ENCODE measurements around the gene FSTL3. TPM values are rescaled to one million over a fixed set of nuclear protein-coding genes. Genes with fewer than 3 reads are reported as not detected.

Gene FSTL3
- 153 to 212 TPM (median 193 TPM) in 5 replicates for total RNA-seq (2022; extraction: Qiagen RNA extraction)

GRCh38 chr19:676339-677105 lies at the start of gene FSTL3:
Gene FSTL3, plus strand, starts transcription at chr19:676392. Its CDS starts 32 bp downstream, at chr19:676424.

GRCh38 chr19:633068-633785 lies 43.0 kb upstream of the FSTL3 start, which contains the start of gene POLRMT:
Gene POLRMT, minus strand, starts transcription at chr19:633537. Its CDS starts 25 bp downstream, at chr19:633512.

GRCh38 chr19:639253-640160 lies 36.7 kb upstream of the FSTL3 start, which contains the start of gene FGF22:
Gene FGF22, plus strand, starts transcription at chr19:639879. Its CDS starts 47 bp downstream, at chr19:639926.

GRCh38 chr19:662962-663681 lies 13.1 kb upstream of the FSTL3 start, which contains the start of gene RNF126:
Gene RNF126, minus strand, starts transcription at chr19:663214. Its CDS starts 93 bp downstream, at chr19:663121.

GRCh38 chr19:695352-695949 lies 19.3 kb downstream of the FSTL3 start, which contains the start of gene PRSS57:
Gene PRSS57, minus strand, starts transcription at chr19:695452. Its CDS starts 22 bp downstream, at chr19:695430.

GRCh38 chr19:708154-709143 lies 32.3 kb downstream of the FSTL3 start, which contains the start of gene PALM:
Gene PALM, plus strand, starts transcription at chr19:708935. Its CDS starts 212 bp downstream, at chr19:709147.

Other genes starting within 250 kb of the FSTL3 start
- 0.52 to 1.4 TPM (median 1.1 TPM) in 5 replicates for gene SHC2, start 215.4 kb upstream of the FSTL3 start, total RNA-seq (2022; extraction: Qiagen RNA extraction)
- 0.23 to 0.39 TPM (median 0.33 TPM) in 5 replicates for gene MADCAM1, start 179.9 kb upstream of the FSTL3 start, total RNA-seq (2022; extraction: Qiagen RNA extraction)
- gene TPGS1, start 168.9 kb upstream of the FSTL3 start, total RNA-seq (2022; extraction: Qiagen RNA extraction) = 8.1 to 17.5 TPM (median 17.2 TPM) in 5 replicates
- gene CDC34, start 144.6 kb upstream of the FSTL3 start, total RNA-seq (2022; extraction: Qiagen RNA extraction) = 67.1 to 108 TPM (median 103 TPM) in 5 replicates
- 0.15 to 0.57 TPM (median 0.36 TPM) in 5 replicates for gene GZMM, start 132.3 kb upstream of the FSTL3 start, total RNA-seq (2022; extraction: Qiagen RNA extraction)
- 715 to 760 TPM (median 743 TPM) in 5 replicates for gene BSG, start 103.8 kb upstream of the FSTL3 start, total RNA-seq (2022; extraction: Qiagen RNA extraction)
- gene HCN2, start 86.5 kb upstream of the FSTL3 start, total RNA-seq (2022; extraction: Qiagen RNA extraction) = 27.2 to 45.0 TPM (median 40.3 TPM) in 5 replicates
- gene POLRMT, start 42.9 kb upstream of the FSTL3 start, total RNA-seq (2022; extraction: Qiagen RNA extraction) = 68.3 to 100 TPM (median 97.9 TPM) in 5 replicates
- gene FGF22, start 36.5 kb upstream of the FSTL3 start, total RNA-seq (2022; extraction: Qiagen RNA extraction) = 0.22 to 1.2 TPM (median 0.76 TPM) in 5 replicates
- 45.1 to 75.9 TPM (median 71.8 TPM) in 5 replicates for gene RNF126, start 13.2 kb upstream of the FSTL3 start, total RNA-seq (2022; extraction: Qiagen RNA extraction)
- 0.13 TPM in 1 of 5 replicates, not detected in the others for gene PRSS57, start 19.1 kb downstream of the FSTL3 start, total RNA-seq (2022; extraction: Qiagen RNA extraction)
- 11.5 to 17.8 TPM (median 15.2 TPM) in 5 replicates for gene PALM, start 32.5 kb downstream of the FSTL3 start, total RNA-seq (2022; extraction: Qiagen RNA extraction)
- 76.4 to 104 TPM (median 97.4 TPM) in 5 replicates for gene MISP, start 74.7 kb downstream of the FSTL3 start, total RNA-seq (2022; extraction: Qiagen RNA extraction)
- gene PTBP1, start 121.1 kb downstream of the FSTL3 start, total RNA-seq (2022; extraction: Qiagen RNA extraction) = 212 to 223 TPM (median 220 TPM) in 5 replicates
- gene PLPPR3, start 145.6 kb downstream of the FSTL3 start, total RNA-seq (2022; extraction: Qiagen RNA extraction) = 3.6 to 5.1 TPM (median 4.5 TPM) in 5 replicates
- gene AZU1, start 151.4 kb downstream of the FSTL3 start, total RNA-seq (2022; extraction: Qiagen RNA extraction) = 0.21 to 0.54 TPM (median 0.25 TPM) in 5 replicates
- 0.27 to 0.56 TPM (median 0.34 TPM) in 5 replicates for gene PRTN3, start 164.6 kb downstream of the FSTL3 start, total RNA-seq (2022; extraction: Qiagen RNA extraction)
- 0.12 TPM in 1 of 5 replicates, not detected in the others for gene ELANE, start 175.9 kb downstream of the FSTL3 start, total RNA-seq (2022; extraction: Qiagen RNA extraction)
- gene CFD, start 183.3 kb downstream of the FSTL3 start, total RNA-seq (2022; extraction: Qiagen RNA extraction) = 8.5 to 24.7 TPM (median 24.1 TPM) in 5 replicates
- gene MED16, start 216.8 kb downstream of the FSTL3 start, total RNA-seq (2022; extraction: Qiagen RNA extraction) = 11.3 to 22.3 TPM (median 21.5 TPM) in 5 replicates
- gene RNU6-9, start 217.1 kb downstream of the FSTL3 start, total RNA-seq (2022; extraction: Qiagen RNA extraction) = not detected in 5 replicates
- gene R3HDM4, start 236.8 kb downstream of the FSTL3 start, total RNA-seq (2022; extraction: Qiagen RNA extraction) = 25.4 to 43.0 TPM (median 40.9 TPM) in 5 replicates
- gene KISS1R, start 240.9 kb downstream of the FSTL3 start, total RNA-seq (2022; extraction: Qiagen RNA extraction) = 0.14 to 0.82 TPM (median 0.52 TPM) in 5 replicates
- gene ARID3A, start 249.6 kb downstream of the FSTL3 start, total RNA-seq (2022; extraction: Qiagen RNA extraction) = 5.1 to 6.6 TPM (median 6.1 TPM) in 5 replicates

All from A549 treated with CORT108297 at 1 μM for 4 hours (cell line).